ENCODE results near the gene KLHDC9.
"Not testable (repeated sequence)": the region's sequence is repeated elsewhere in the genome, so short reads cannot be mapped to it uniquely, and the experiment has no call there.

Gene KLHDC9

GRCh38 chr1:161098210-161099068, at the start of gene KLHDC9:
KLHDC9 (plus strand) TSS chr1:161098361; CDS start chr1:161098536, 175 bp downstream.
- DNase-seq (ENCODE audit: low spot score) = peak; percentile 87

- no peak for DNase-seq (ENCODE audit: low spot score)
These were observed 49.0 kb upstream of the KLHDC9 start for GRCh38 chr1:161048949-161049722.

GRCh38 chr1:161051219-161051618, 46.9 kb upstream of the KLHDC9 start:
- no peak for DNase-seq (ENCODE audit: low spot score)

- no peak for DNase-seq (ENCODE audit: low spot score)
These were observed 45.3 kb upstream of the KLHDC9 start for GRCh38 chr1:161052899-161053298.

- no peak for DNase-seq (ENCODE audit: low spot score)
These were observed 43.9 kb upstream of the KLHDC9 start for GRCh38 chr1:161054232-161054631.

GRCh38 chr1:161054805-161055204, 43.4 kb upstream of the KLHDC9 start:
- DNase-seq (ENCODE audit: low spot score) = no peak

GRCh38 chr1:161059293-161059692, 38.9 kb upstream of the KLHDC9 start:
- DNase-seq (ENCODE audit: low spot score) = no peak

- no peak for DNase-seq (ENCODE audit: low spot score)
These were observed 36.7 kb upstream of the KLHDC9 start for GRCh38 chr1:161061419-161061818.

GRCh38 chr1:161063936-161064335, 34.2 kb upstream of the KLHDC9 start:
- DNase-seq (ENCODE audit: low spot score) = not testable (repeated sequence)

- not testable (repeated sequence) for DNase-seq (ENCODE audit: low spot score)
These were observed 32.5 kb upstream of the KLHDC9 start for GRCh38 chr1:161065681-161066080.

GRCh38 chr1:161066694-161067093, 31.5 kb upstream of the KLHDC9 start:
- DNase-seq (ENCODE audit: low spot score) = no peak

- peak; percentile 51 for DNase-seq (ENCODE audit: low spot score)
These were observed 29.6 kb upstream of the KLHDC9 start for GRCh38 chr1:161068306-161069234.

- DNase-seq (ENCODE audit: low spot score) = no peak
These were observed 28.9 kb upstream of the KLHDC9 start for GRCh38 chr1:161069241-161069640.

- DNase-seq (ENCODE audit: low spot score) = no peak
These were observed 28.4 kb upstream of the KLHDC9 start, which contains the start of gene ARHGAP30 for GRCh38 chr1:161069731-161070270. ARHGAP30 (minus strand) TSS chr1:161069891; CDS start chr1:161069624, 267 bp downstream.

- no peak for DNase-seq (ENCODE audit: low spot score)
These were observed 27.4 kb upstream of the KLHDC9 start for GRCh38 chr1:161070761-161071160.

- peak; percentile 75 for DNase-seq (ENCODE audit: low spot score)
These were observed 26.2 kb upstream of the KLHDC9 start for GRCh38 chr1:161071886-161072371.

GRCh38 chr1:161072751-161073449, 25.3 kb upstream of the KLHDC9 start:
- DNase-seq (ENCODE audit: low spot score) = no peak

GRCh38 chr1:161073474-161074121, 24.6 kb upstream of the KLHDC9 start:
- DNase-seq (ENCODE audit: low spot score) = no peak

- no peak for DNase-seq (ENCODE audit: low spot score)
These were observed 23.3 kb upstream of the KLHDC9 start for GRCh38 chr1:161074676-161075368.

- no peak for DNase-seq (ENCODE audit: low spot score)
These were observed 21.8 kb upstream of the KLHDC9 start for GRCh38 chr1:161076410-161076809.
